K562 (cell line): ENCODE data around the gene OSGEP. TPM values are rescaled to one million over a fixed set of nuclear protein-coding genes. Genes with fewer than 3 reads are reported as not detected.

Source experiments
- BRD9 ChIP-seq: fragments of 450-650 bp; IDR thresholded peaks from 2 replicates; pipeline ENCODE4 v1.6.1; 2018; ENCODE audit warnings: low read depth; ENCODE audit not compliant: partially characterized antibody
- CAMTA2 ChIP-seq: fragments of 250-450 bp; sonication (Bioruptor Pico); conservative IDR thresholded peaks from 2 replicates; pipeline ENCODE4 v1.5.1; 2022
- CBX1 ChIP-seq: sonication (generic); IDR thresholded peaks from 2 replicates; pipeline ENCODE4 v1.6.1; 2016; ENCODE audit warnings: antibody characterized with exemption, low read depth, mild to moderate bottlenecking
- EHMT2 ChIP-seq: fragments of 450-650 bp; IDR thresholded peaks from 2 replicates; pipeline ENCODE4 v1.6.1; 2018; ENCODE audit warnings: antibody characterized with exemption
- MCM3 ChIP-seq: fragments of 450-650 bp; IDR thresholded peaks from 2 replicates; pipeline ENCODE4 v1.6.1; 2016
- POLR2AphosphoS5 ChIP-seq: IDR thresholded peaks from 2 replicates; pipeline ENCODE4 v1.6.1; 2011; ENCODE audit warnings: mild to moderate bottlenecking, low read depth, low read length, moderate library complexity; ENCODE audit not compliant: control insufficient read depth, insufficient read depth
- PURB ChIP-seq: sonication (generic); formaldehyde crosslinking; IDR thresholded peaks from 2 replicates; pipeline ENCODE4 v1.9.0; 2021; ENCODE audit warnings: low read depth, mild to moderate bottlenecking, missing genetic modification reagents
- SIN3B ChIP-seq: fragments of 450-650 bp; IDR thresholded peaks from 2 replicates; pipeline ENCODE4 v1.6.1; 2017; ENCODE audit warnings: low read depth, mild to moderate bottlenecking, moderate library complexity
- STAG1 ChIP-seq: sonication (generic); formaldehyde crosslinking; IDR thresholded peaks from 2 replicates; pipeline ENCODE4 v1.5.0; 2020; ENCODE audit warnings: missing genetic modification reagents, borderline replicate concordance
- TAF15 ChIP-seq: fragments of 200-400 bp; formaldehyde crosslinking; IDR thresholded peaks from 2 replicates; pipeline ENCODE4 v1.6.1; 2017; ENCODE audit warnings: mild to moderate bottlenecking, low read depth, low read length, moderate library complexity
- ZNF133 ChIP-seq: fragments of 250-450 bp; sonication (Bioruptor Pico); IDR thresholded peaks from 2 replicates; pipeline ENCODE4 v1.4.0; 2020; ENCODE audit warnings: mild to moderate bottlenecking
- ZNF24 ChIP-seq: fragments of 450-650 bp; IDR thresholded peaks from 2 replicates; pipeline ENCODE4 v1.6.1; 2016
- polyA plus RNA-seq, 8 experiments: library from polyadenylated mRNA; depleted of rRNA in 4 of 8; stranded (reverse) in 5 of 8; unstranded in 3 of 8; fragments of >200 nt; fragmentation: Nextera tagmentation in 2 of 8; fragmentation: Illumina TruSeq in 1 of 8; extraction: Ambion mirVana in 2 of 8; extraction: Trizol in 1 of 8; gene quantifications; 2 replicates each; pipeline versions ENCODE4 v1.2.1 to v1.2.3, GENCODE V29; 2011 to 2014; ENCODE audit warnings: inconsistent platforms in 1 of 8, missing spikeins in 1 of 8
- total RNA-seq, 7 experiments: library from RNA; depleted of rRNA in 6 of 7; stranded (reverse); fragments of >200 nt in 6 of 7; fragmentation: Illumina TruSeq in 2 of 7; extraction: Trizol in 2 of 7; gene quantifications; 2 replicates each; pipeline versions ENCODE4 v1.2.1 to v1.2.3, GENCODE V29; 2011 to 2021; ENCODE audit warnings: low replicate concordance in 1 of 7
- TF ChIP-seq, protein P1 (sequence below): fragments of 450-650 bp; formaldehyde crosslinking; IDR thresholded peaks from 2 replicates; pipeline ENCODE4 v1.4.0; 2020; ENCODE audit warnings: mild to moderate bottlenecking, moderate library complexity
- TF ChIP-seq, protein P2 (sequence below): fragments of 250-450 bp; sonication (Bioruptor Pico); IDR thresholded peaks from 2 replicates; pipeline ENCODE4 v1.4.0; 2020; ENCODE audit warnings: mild to moderate bottlenecking, moderate library complexity, borderline replicate concordance
- TF ChIP-seq, protein P3 (sequence below): fragments of 450-650 bp; IDR thresholded peaks from 2 replicates; pipeline ENCODE4 v1.6.1; 2017; ENCODE audit warnings: antibody characterized with exemption
- TF ChIP-seq, protein P4 (sequence below): sonication (generic); formaldehyde crosslinking; IDR thresholded peaks from 2 replicates; pipeline ENCODE4 v1.8.0; 2022; ENCODE audit warnings: mild to moderate bottlenecking, low read depth, missing genetic modification reagents
- TF ChIP-seq, protein P5 (sequence below): sonication (generic); formaldehyde crosslinking; IDR thresholded peaks from 2 replicates; pipeline ENCODE4 v1.8.1; 2023; ENCODE audit warnings: mild to moderate bottlenecking, missing genetic modification reagents, moderate library complexity
- TF ChIP-seq, protein P6 (sequence below): fragments of 200-400 bp; formaldehyde crosslinking; IDR thresholded peaks from 2 replicates; pipeline ENCODE4 v1.6.1; 2017; ENCODE audit warnings: mild to moderate bottlenecking, low read depth, low read length, moderate library complexity

Gene OSGEP
- total and polyA plus RNA-seq, 9 of the 15 experiments (the other 6 are each of a cell fraction or from before 2014, with no cell fraction given) = 32.1 to 59.2 (median 44.1) TPM

DNA sequence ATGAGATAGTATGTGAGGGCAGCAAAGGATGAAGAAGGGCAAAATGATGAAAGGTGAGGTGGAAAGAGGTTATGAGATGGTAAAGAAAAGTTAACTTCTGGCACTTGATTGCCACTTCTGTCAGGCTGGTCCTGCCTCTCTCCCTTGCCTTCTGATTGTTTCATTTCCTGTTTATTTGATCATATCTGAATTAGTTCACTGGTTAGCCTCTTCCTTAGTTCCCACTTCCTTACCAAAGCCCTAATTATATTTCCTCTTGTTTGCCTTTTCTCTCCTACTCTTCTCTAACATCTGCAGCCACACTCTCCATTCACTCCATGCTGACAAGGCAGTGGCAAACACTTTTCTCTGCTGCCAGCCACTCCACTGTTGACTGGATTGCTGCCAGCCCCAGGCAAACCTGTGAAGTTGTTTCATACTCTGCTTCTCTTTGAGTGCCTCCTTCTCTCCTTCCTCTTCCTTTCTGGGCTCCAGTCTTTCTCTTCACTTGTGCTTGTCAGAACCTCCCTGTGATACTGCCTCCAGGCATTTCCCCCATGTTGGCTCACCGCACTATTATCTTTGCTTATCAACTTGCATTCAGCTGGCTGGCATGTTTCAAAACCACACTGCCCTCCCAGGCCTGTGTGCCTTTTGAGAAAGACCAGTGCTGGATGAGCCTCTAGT lies 22.7 kb upstream of the OSGEP start (continued):
- TF ChIP-seq POLR2AphosphoS5 (peak; percentile 57), EHMT2 (no peak), STAG1 (no peak), CAMTA2 (CRISPR knock-in tag) (no peak), CBX1 (no peak), TAF15 (no peak), ZNF24 (no peak), PURB (CRISPR knock-in tag) (no peak), ZNF133 (CRISPR knock-in tag) (no peak), SIN3B (no peak), BRD9 (no peak), MCM3 (no peak)
- TF ChIP-seq, protein P1, sequence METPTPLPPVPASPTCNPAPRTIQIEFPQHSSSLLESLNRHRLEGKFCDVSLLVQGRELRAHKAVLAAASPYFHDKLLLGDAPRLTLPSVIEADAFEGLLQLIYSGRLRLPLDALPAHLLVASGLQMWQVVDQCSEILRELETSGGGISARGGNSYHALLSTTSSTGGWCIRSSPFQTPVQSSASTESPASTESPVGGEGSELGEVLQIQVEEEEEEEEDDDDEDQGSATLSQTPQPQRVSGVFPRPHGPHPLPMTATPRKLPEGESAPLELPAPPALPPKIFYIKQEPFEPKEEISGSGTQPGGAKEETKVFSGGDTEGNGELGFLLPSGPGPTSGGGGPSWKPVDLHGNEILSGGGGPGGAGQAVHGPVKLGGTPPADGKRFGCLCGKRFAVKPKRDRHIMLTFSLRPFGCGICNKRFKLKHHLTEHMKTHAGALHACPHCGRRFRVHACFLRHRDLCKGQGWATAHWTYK (CRISPR knock-in tag) = no peak
- TF ChIP-seq, protein P2, sequence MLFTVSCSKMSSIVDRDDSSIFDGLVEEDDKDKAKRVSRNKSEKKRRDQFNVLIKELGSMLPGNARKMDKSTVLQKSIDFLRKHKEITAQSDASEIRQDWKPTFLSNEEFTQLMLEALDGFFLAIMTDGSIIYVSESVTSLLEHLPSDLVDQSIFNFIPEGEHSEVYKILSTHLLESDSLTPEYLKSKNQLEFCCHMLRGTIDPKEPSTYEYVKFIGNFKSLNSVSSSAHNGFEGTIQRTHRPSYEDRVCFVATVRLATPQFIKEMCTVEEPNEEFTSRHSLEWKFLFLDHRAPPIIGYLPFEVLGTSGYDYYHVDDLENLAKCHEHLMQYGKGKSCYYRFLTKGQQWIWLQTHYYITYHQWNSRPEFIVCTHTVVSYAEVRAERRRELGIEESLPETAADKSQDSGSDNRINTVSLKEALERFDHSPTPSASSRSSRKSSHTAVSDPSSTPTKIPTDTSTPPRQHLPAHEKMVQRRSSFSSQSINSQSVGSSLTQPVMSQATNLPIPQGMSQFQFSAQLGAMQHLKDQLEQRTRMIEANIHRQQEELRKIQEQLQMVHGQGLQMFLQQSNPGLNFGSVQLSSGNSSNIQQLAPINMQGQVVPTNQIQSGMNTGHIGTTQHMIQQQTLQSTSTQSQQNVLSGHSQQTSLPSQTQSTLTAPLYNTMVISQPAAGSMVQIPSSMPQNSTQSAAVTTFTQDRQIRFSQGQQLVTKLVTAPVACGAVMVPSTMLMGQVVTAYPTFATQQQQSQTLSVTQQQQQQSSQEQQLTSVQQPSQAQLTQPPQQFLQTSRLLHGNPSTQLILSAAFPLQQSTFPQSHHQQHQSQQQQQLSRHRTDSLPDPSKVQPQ (CRISPR knock-in tag) = no peak
- TF ChIP-seq, protein P3, sequence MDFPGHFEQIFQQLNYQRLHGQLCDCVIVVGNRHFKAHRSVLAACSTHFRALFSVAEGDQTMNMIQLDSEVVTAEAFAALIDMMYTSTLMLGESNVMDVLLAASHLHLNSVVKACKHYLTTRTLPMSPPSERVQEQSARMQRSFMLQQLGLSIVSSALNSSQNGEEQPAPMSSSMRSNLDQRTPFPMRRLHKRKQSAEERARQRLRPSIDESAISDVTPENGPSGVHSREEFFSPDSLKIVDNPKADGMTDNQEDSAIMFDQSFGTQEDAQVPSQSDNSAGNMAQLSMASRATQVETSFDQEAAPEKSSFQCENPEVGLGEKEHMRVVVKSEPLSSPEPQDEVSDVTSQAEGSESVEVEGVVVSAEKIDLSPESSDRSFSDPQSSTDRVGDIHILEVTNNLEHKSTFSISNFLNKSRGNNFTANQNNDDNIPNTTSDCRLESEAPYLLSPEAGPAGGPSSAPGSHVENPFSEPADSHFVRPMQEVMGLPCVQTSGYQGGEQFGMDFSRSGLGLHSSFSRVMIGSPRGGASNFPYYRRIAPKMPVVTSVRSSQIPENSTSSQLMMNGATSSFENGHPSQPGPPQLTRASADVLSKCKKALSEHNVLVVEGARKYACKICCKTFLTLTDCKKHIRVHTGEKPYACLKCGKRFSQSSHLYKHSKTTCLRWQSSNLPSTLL = no peak
- TF ChIP-seq, protein P4, sequence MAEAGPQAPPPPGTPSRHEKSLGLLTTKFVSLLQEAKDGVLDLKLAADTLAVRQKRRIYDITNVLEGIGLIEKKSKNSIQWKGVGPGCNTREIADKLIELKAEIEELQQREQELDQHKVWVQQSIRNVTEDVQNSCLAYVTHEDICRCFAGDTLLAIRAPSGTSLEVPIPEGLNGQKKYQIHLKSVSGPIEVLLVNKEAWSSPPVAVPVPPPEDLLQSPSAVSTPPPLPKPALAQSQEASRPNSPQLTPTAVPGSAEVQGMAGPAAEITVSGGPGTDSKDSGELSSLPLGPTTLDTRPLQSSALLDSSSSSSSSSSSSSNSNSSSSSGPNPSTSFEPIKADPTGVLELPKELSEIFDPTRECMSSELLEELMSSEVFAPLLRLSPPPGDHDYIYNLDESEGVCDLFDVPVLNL (CRISPR knock-in tag) = no peak
- TF ChIP-seq, protein P5, sequence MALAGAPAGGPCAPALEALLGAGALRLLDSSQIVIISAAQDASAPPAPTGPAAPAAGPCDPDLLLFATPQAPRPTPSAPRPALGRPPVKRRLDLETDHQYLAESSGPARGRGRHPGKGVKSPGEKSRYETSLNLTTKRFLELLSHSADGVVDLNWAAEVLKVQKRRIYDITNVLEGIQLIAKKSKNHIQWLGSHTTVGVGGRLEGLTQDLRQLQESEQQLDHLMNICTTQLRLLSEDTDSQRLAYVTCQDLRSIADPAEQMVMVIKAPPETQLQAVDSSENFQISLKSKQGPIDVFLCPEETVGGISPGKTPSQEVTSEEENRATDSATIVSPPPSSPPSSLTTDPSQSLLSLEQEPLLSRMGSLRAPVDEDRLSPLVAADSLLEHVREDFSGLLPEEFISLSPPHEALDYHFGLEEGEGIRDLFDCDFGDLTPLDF (CRISPR knock-in tag) = no peak
- TF ChIP-seq, protein P6, sequence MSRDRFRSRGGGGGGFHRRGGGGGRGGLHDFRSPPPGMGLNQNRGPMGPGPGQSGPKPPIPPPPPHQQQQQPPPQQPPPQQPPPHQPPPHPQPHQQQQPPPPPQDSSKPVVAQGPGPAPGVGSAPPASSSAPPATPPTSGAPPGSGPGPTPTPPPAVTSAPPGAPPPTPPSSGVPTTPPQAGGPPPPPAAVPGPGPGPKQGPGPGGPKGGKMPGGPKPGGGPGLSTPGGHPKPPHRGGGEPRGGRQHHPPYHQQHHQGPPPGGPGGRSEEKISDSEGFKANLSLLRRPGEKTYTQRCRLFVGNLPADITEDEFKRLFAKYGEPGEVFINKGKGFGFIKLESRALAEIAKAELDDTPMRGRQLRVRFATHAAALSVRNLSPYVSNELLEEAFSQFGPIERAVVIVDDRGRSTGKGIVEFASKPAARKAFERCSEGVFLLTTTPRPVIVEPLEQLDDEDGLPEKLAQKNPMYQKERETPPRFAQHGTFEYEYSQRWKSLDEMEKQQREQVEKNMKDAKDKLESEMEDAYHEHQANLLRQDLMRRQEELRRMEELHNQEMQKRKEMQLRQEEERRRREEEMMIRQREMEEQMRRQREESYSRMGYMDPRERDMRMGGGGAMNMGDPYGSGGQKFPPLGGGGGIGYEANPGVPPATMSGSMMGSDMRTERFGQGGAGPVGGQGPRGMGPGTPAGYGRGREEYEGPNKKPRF = no peak
